K562 (cell line): ENCODE data around the gene ST6GALNAC5. TPM values are rescaled to one million over a fixed set of nuclear protein-coding genes. Genes with fewer than 3 reads are reported as not detected.

Source experiments
- DEAF1 ChIP-seq: fragments of 450-650 bp; formaldehyde crosslinking; IDR thresholded peaks from 2 replicates; pipeline ENCODE4 v1.4.0; 2020; ENCODE audit warnings: mild to moderate bottlenecking, moderate library complexity
- GTF3C2 ChIP-seq: IDR thresholded peaks from 3 replicates; pipeline ENCODE4 v1.6.1; 2011; ENCODE audit warnings: borderline replicate concordance, mild to moderate bottlenecking, moderate library complexity; ENCODE audit not compliant: insufficient read length; ENCODE audit errors: extremely low read depth
- PHF8 ChIP-seq: fragments of 200-600 bp; sonication (generic); IDR thresholded peaks from 2 replicates; pipeline ENCODE4 v1.6.1; 2012; ENCODE audit warnings: mixed run types, mild to moderate bottlenecking, inconsistent platforms, low read length, moderate library complexity, borderline replicate concordance
- SRSF7 ChIP-seq: fragments of 200-400 bp; formaldehyde crosslinking; optimal IDR thresholded peaks from 2 replicates; pipeline ENCODE3; 2017; ENCODE audit warnings: mild to moderate bottlenecking, low read depth, low read length
- TGIF2 ChIP-seq: sonication (generic); formaldehyde crosslinking; IDR thresholded peaks from 2 replicates; pipeline ENCODE4 v1.8.1; 2022; ENCODE audit warnings: mild to moderate bottlenecking, missing genetic modification reagents, moderate library complexity
- ZNF263 ChIP-seq: sonication (generic); formaldehyde crosslinking; IDR thresholded peaks from 2 replicates; pipeline ENCODE4 v1.8.0; 2022; ENCODE audit warnings: mild to moderate bottlenecking, missing genetic modification reagents, borderline replicate concordance
- polyA plus RNA-seq, 8 experiments: library from polyadenylated mRNA; depleted of rRNA in 4 of 8; stranded (reverse) in 5 of 8; unstranded in 3 of 8; fragments of >200 nt; fragmentation: Nextera tagmentation in 2 of 8; fragmentation: Illumina TruSeq in 1 of 8; extraction: Ambion mirVana in 2 of 8; extraction: Trizol in 1 of 8; gene quantifications; 2 replicates each; pipeline versions ENCODE4 v1.2.1 to v1.2.3, GENCODE V29; 2011 to 2014; ENCODE audit warnings: inconsistent platforms in 1 of 8, missing spikeins in 1 of 8
- total RNA-seq, 7 experiments: library from RNA; depleted of rRNA in 6 of 7; stranded (reverse); fragments of >200 nt in 6 of 7; fragmentation: Illumina TruSeq in 2 of 7; extraction: Trizol in 2 of 7; gene quantifications; 2 replicates each; pipeline versions ENCODE4 v1.2.1 to v1.2.3, GENCODE V29; 2011 to 2021; ENCODE audit warnings: low replicate concordance in 1 of 7

ST6GALNAC5 gene
- total and polyA plus RNA-seq, 9 of the 15 experiments (the other 6 are each of a cell fraction or from before 2014, with no cell fraction given) = 0.04 to 0.14 TPM; not detected in 7

- TF ChIP-seq GTF3C2 (no peak), SRSF7 (no peak), ZNF263 (CRISPR knock-in tag) (no peak), DEAF1 (CRISPR knock-in tag) (no peak), TGIF2 (CRISPR knock-in tag) (no peak), PHF8 (no peak)
These were observed 144.8 kb downstream of the ST6GALNAC5 start (continued) for GRCh38 chr1:77012066-77012465.
